ENCODE measurements around the gene ZNF618.

GRCh38 chr9:114055894-114056293 is 179.8 kb downstream of the ZNF618 start:
- TF ChIP-seq CTCF (IDR thresholded peaks at IDR 0.05) (no peak), SIN3A (IDR thresholded peaks at IDR 0.05; ENCODE audit: borderline replicate concordance, insufficient read depth, low read depth, low read length) (no peak)

All from Panc1 (cell line).